ENCODE data around the gene LILRA5. TPM values are rescaled to one million over a fixed set of nuclear protein-coding genes. Genes with fewer than 3 reads are reported as not detected.

Gene LILRA5
- total and polyA plus RNA-seq, 2 of the 4 experiments (the other 2 are of a cell fraction), result not detected

GRCh38 chr19:54309811-54310210 lies 3.2 kb downstream of the LILRA5 start:
- Histone ChIP-seq H3K27ac (ENCODE audit: insufficient read depth, low read length) (no peak overlapping the region), H3K4me3 (ENCODE audit: insufficient read depth, low read depth, low read length) (no peak overlapping the region), H3K36me3 (ENCODE audit: control insufficient read depth, insufficient read depth, low read length) (no peaks in the 10 kb centered on the region), H2AK5ac (ENCODE audit: low read depth, low read length) (no peak overlapping the region), H3K4ac (ENCODE audit: low read depth, low read length) (no peak overlapping the region), H2BK20ac (ENCODE audit: low read depth, low read length) (no peak overlapping the region), H4K8ac (ENCODE audit: low read depth in 2 of 2, low read length in 2 of 2) (no peak overlapping the region), H3K9ac (ENCODE audit: low read depth, low read length) (no peak overlapping the region), H3K79me1 (ENCODE audit: low read depth in 1 of 2, low read length in 2 of 2) (no peaks in the 10 kb centered on the region), H4K91ac (ENCODE audit: insufficient read depth, low read depth, low read length) (no peak overlapping the region), H2BK5ac (ENCODE audit: low read depth, low read length, poor library complexity, severe bottlenecking) (no peak overlapping the region), H3K27me3 (ENCODE audit: control insufficient read depth, insufficient read depth, low read length) (no peaks in the 10 kb centered on the region), H3K4me1 (ENCODE audit: control insufficient read depth, insufficient read depth, low read length) (no peaks in the 10 kb centered on the region), H2AK9ac (replicated peaks; ENCODE audit: low read depth, low read length, poor library complexity) (no peak overlapping the region), H2BK15ac (ENCODE audit: low read depth, low read length) (no peak overlapping the region), H3K23ac (ENCODE audit: low read depth, low read length) (no peak overlapping the region), H3K14ac (replicated peaks; ENCODE audit: low read depth, low read length) (no peak overlapping the region), H3K56ac (ENCODE audit: extremely low read depth, insufficient read depth, low read length) (no peak overlapping the region), H2BK120ac (ENCODE audit: low read depth, low read length) (no peak overlapping the region), H2AFZ (replicated peaks; ENCODE audit: low read length, poor library complexity) (no peak overlapping the region), H3K4me2 (ENCODE audit: low read depth, low read length) (no peak overlapping the region), H3K9me3 (ENCODE audit: control insufficient read depth, insufficient read depth, low read length) (peaks cover 7% of the 10 kb centered on the region), H4K20me1 (ENCODE audit: insufficient read depth, low read length) (no peaks in the 10 kb centered on the region), H3K9me1 (ENCODE audit: insufficient read depth, low read length) (no peaks in the 10 kb centered on the region), H3K18ac (ENCODE audit: low read depth, low read length) (no peak overlapping the region), H4K5ac (ENCODE audit: low read depth, low read length) (no peak overlapping the region)
- WGBS, 2 experiments (ENCODE audit: extremely low coverage in 2 of 2, insufficient read length in 1 of 2), result 61% methylated on average over 3 of the region's 12 CpGs; no CpG with 5 or more reads in 1 of the 2 experiments
- DNase-seq (no peak), ATAC-seq (ENCODE audit: low read depth) (no peak)
- in situ Hi-C loops (cut with MboI; ENCODE audit: low sequenced_read_pairs), result no loop called here
- TF ChIP-seq MXI1 (IDR thresholded peaks at IDR 0.05; ENCODE audit: borderline replicate concordance, low read depth, low read length) (no peak), RAD21 (IDR thresholded peaks at IDR 0.05; ENCODE audit: low read length) (no peak), SMC3 (IDR thresholded peaks at IDR 0.05; ENCODE audit: low read depth, low read length) (no peak), MAFK (IDR thresholded peaks at IDR 0.05; ENCODE audit: low read depth, low read length) (no peak), CHD1 (IDR thresholded peaks at IDR 0.05; ENCODE audit: low read depth, low read length) (no peak), BHLHE40 (IDR thresholded peaks at IDR 0.05; ENCODE audit: low read depth, low read length) (no peak), MAZ (IDR thresholded peaks at IDR 0.05; ENCODE audit: borderline replicate concordance, low read depth, low read length) (no peak), NFE2L2 (IDR thresholded peaks at IDR 0.05; ENCODE audit: low read depth, low read length) (no peak), CEBPB (IDR thresholded peaks at IDR 0.05; ENCODE audit: low read depth, low read length) (no peak), POLR2A (IDR thresholded peaks at IDR 0.05; ENCODE audit: low read depth, low read length) (no peak), RFX5 (IDR thresholded peaks at IDR 0.05; ENCODE audit: low read depth, low read length) (no peak)
- TF ChIP-seq, protein P1, sequence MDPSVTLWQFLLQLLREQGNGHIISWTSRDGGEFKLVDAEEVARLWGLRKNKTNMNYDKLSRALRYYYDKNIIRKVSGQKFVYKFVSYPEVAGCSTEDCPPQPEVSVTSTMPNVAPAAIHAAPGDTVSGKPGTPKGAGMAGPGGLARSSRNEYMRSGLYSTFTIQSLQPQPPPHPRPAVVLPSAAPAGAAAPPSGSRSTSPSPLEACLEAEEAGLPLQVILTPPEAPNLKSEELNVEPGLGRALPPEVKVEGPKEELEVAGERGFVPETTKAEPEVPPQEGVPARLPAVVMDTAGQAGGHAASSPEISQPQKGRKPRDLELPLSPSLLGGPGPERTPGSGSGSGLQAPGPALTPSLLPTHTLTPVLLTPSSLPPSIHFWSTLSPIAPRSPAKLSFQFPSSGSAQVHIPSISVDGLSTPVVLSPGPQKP (IDR thresholded peaks at IDR 0.05; ENCODE audit: borderline replicate concordance, low read depth, low read length), result no peak
- TF ChIP-seq, protein P2, sequence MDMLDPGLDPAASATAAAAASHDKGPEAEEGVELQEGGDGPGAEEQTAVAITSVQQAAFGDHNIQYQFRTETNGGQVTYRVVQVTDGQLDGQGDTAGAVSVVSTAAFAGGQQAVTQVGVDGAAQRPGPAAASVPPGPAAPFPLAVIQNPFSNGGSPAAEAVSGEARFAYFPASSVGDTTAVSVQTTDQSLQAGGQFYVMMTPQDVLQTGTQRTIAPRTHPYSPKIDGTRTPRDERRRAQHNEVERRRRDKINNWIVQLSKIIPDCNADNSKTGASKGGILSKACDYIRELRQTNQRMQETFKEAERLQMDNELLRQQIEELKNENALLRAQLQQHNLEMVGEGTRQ (IDR thresholded peaks at IDR 0.05; ENCODE audit: low read depth, low read length), result no peak
- dilution Hi-C loops (cut with HindIII; ENCODE audit: low sequenced_read_pairs, unreplicated experiment), result no loop called here
- ChIA-PET POLR2A (ENCODE audit: unreplicated experiment) (no interaction called here), CTCF (no interaction called here)
- no TSS peak for BruUV-seq (replicated peaks)
- intact Hi-C loops (cut with micrococcal nuclease), result no loop called here

Measured in IMR-90 (cell line).